Motor neuron (in vitro differentiated cells): ENCODE data around the gene C15orf62. TPM values are rescaled to one million over a fixed set of nuclear protein-coding genes. Genes with fewer than 3 reads are reported as not detected.
A peak's percentile ranks its signal among the peaks of the same experiment; 100 is the strongest.

ENCODE experiments used
- ATAC-seq, 8 experiments: fragments of 200-7000 bp; cut with Tn5 transposase; replicated peaks in 6 of 8; 2 replicates each; pipeline ENCODE4 v1.8.0; 2021; ENCODE audit warnings: mild to moderate bottlenecking in 8 of 8, moderate library complexity in 8 of 8
- H3K27ac ChIP-seq, 2 donors: fragments of 250-450 bp; sonication (Bioruptor Pico); 2 replicates each; pipeline ENCODE4 v1.9.0; 2021; ENCODE audit warnings: antibody characterized with exemption in 2 of 2, mild to moderate bottlenecking in 2 of 2, moderate library complexity in 1 of 2
- H3K4me1 ChIP-seq, 2 donors: fragments of 250-450 bp; sonication (Bioruptor Pico); replicated peaks in 1 of 2; 2 replicates each; pipeline ENCODE4 v1.6.1; 2021; ENCODE audit warnings: antibody characterized with exemption in 2 of 2, mild to moderate bottlenecking in 2 of 2, moderate library complexity in 1 of 2
- H3K4me3 ChIP-seq, 5 donors: fragments of 250-450 bp; sonication (Bioruptor Pico); 2 replicates each; pipeline ENCODE4 v1.9.0; 2021; ENCODE audit warnings: antibody characterized with exemption in 5 of 5, mild to moderate bottlenecking in 5 of 5, moderate library complexity in 4 of 5
- WGBS, 10 experiments: fragments of 450-650 bp; shearing (Covaris generic); methylation state at CpG; one replicate each; pipeline ENCODE4 v1.0.0; 2022; 5-methylcytosine and 5-hydroxymethylcytosine counted together
- in situ Hi-C, 9 experiments: fragments of 400-800 bp; cut with MboI; loops; one replicate each; pipeline ENCODE4 v1.15.0; 2021; ENCODE audit warnings: low sequenced_read_pairs in 9 of 9, low pct_unique_long_range_greater_than_20kb in 2 of 9; ENCODE audit not compliant: unreplicated experiment in 9 of 9
- total RNA-seq, 8 experiments: library from RNA; unstranded; fragments of 300-600 nt; gene quantifications; 2 replicates each; pipeline versions ENCODE4 v1.2.3 to v1.2.4, GENCODE V29; 2022

Gene C15orf62
- total RNA-seq, 8 experiments from 2014 or later, result 1.3 to 4.9 (median 1.7) TPM

- H3K27ac ChIP-seq, result peak within 1 kb of the TSS in 1 of 2 donors; percentile 2
- WGBS, 10 experiments, result 0 to 10% (median 8%) methylated on average over 3 to 18 of the region's 75 CpGs; no CpG with 5 or more reads in 5 of the 10 experiments
- peak within 1 kb of the TSS; percentile 32 to 46 (median 41) for H3K4me3 ChIP-seq
- ATAC-seq, result peak; percentile 66 to 86 (median 82)
- peaks cover 5 to 23% of the 10 kb centered on the region in 2 donors for H3K4me1 ChIP-seq
- in situ Hi-C loops, result no loop called here
These were observed 5.8 kb upstream of the C15orf62 start, which contains the start of gene GCHFR for GRCh38 chr15:40763801-40764628. Gene GCHFR (plus strand): TSS chr15:40764068. CDS start chr15:40764181, 113 bp downstream.

GRCh38 chr15:40764629-40765103 lies 5.1 kb upstream of the C15orf62 start:
- Histone ChIP-seq H3K4me3 (peak overlapping the region; percentile 32 to 46 (median 41)), H3K27ac (no peak overlapping the region), H3K4me1 (peaks cover 5 to 23% of the 10 kb centered on the region in 2 donors)
- ATAC-seq, result no peak
- 0 to 90% (median 58%) methylated on average over 1 to 6 of the region's 8 CpGs; no CpG with 5 or more reads in 3 of the 10 experiments for WGBS, 10 experiments
- in situ Hi-C loops, result no loop called here

GRCh38 chr15:40766194-40766815 lies 3.5 kb upstream of the C15orf62 start:
- no peak for ATAC-seq
- H3K4me1 ChIP-seq, result peaks cover 5 to 23% of the 10 kb centered on the region in 2 donors
- in situ Hi-C loops, result no loop called here
- H3K27ac ChIP-seq, result no peak overlapping the region
- whole genome bisulfite sequencing, 10 experiments, result 25 to 100% (median 64%) methylated on average over 1 to 3 of the region's 7 CpGs; no CpG with 5 or more reads in 2 of the 10 experiments
- no peak overlapping the region for H3K4me3 ChIP-seq

- H3K27ac ChIP-seq, result no peak overlapping the region
- in situ Hi-C loops, result no loop called here
- no peak overlapping the region for H3K4me3 ChIP-seq
- H3K4me1 ChIP-seq, result peaks cover 5 to 23% of the 10 kb centered on the region in 2 donors
- no peak for ATAC-seq
- 72 to 100% (median 83%) methylated on average over 1 to 14 of the region's 32 CpGs; no CpG with 5 or more reads in 4 of the 10 experiments for WGBS, 10 experiments
These were observed 2.6 kb upstream of the C15orf62 start for GRCh38 chr15:40766906-40767837.

- 76 to 100% (median 80%) methylated on average over 2 to 15 of the region's 29 CpGs; no CpG with 5 or more reads in 6 of the 10 experiments for WGBS, 10 experiments
- in situ Hi-C loops, result no loop called here
- no peak overlapping the region for H3K27ac ChIP-seq
- H3K4me1 ChIP-seq, result peaks cover 2 to 20% of the 10 kb centered on the region in 2 donors
- H3K4me3 ChIP-seq, result no peak overlapping the region
- no peak for ATAC-seq
These were observed 1.8 kb upstream of the C15orf62 start for GRCh38 chr15:40767838-40768500.

GRCh38 chr15:40768521-40769273 lies 1.1 kb upstream of the C15orf62 start:
- in situ Hi-C loops, result no loop called here
- WGBS, 10 experiments, result 72 to 100% (median 90%) methylated on average over 1 to 6 of the region's 21 CpGs; no CpG with 5 or more reads in 4 of the 10 experiments
- ATAC-seq, result peak in 1 of 8 experiments; percentile 12
- peaks cover 0 to 14% of the 10 kb centered on the region in 2 donors for H3K4me1 ChIP-seq
- H3K4me3 ChIP-seq, result no peak overlapping the region
- no peak overlapping the region for H3K27ac ChIP-seq

- H3K4me3 ChIP-seq, result no peak overlapping the region
- peaks cover 0 to 5% of the 10 kb centered on the region in 2 donors for H3K4me1 ChIP-seq
- no peak for ATAC-seq
- no peak overlapping the region for H3K27ac ChIP-seq
- 80 to 100% (median 86%) methylated on average over 1 to 2 of the region's 17 CpGs; no CpG with 5 or more reads in 7 of the 10 experiments for WGBS, 10 experiments
- in situ Hi-C loops, result no loop called here
These were observed 454 bp downstream of the C15orf62 start for GRCh38 chr15:40770147-40770721.

GRCh38 chr15:40771242-40771641 lies 1.5 kb downstream of the C15orf62 start:
- H3K27ac ChIP-seq, result no peak overlapping the region
- 80 to 100% (median 94%) methylated on average over 2 to 3 of the region's 5 CpGs; no CpG with 5 or more reads in 6 of the 10 experiments for WGBS, 10 experiments
- no peaks in the 10 kb centered on the region for H3K4me1 ChIP-seq
- in situ Hi-C loops, result no loop called here
- no peak for ATAC-seq
- H3K4me3 ChIP-seq, result no peak overlapping the region

- WGBS, 10 experiments, result 50 to 100% (median 93%) methylated on average over 1 to 3 of the region's 13 CpGs; no CpG with 5 or more reads in 6 of the 10 experiments
- H3K27ac ChIP-seq, result no peak overlapping the region
- H3K4me3 ChIP-seq, result no peak overlapping the region
- ATAC-seq, result no peak
- in situ Hi-C loops, result no loop called here
- H3K4me1 ChIP-seq, result no peaks in the 10 kb centered on the region
These were observed 2.2 kb downstream of the C15orf62 start for GRCh38 chr15:40772014-40772413.

GRCh38 chr15:40773496-40773895 lies 3.7 kb downstream of the C15orf62 start:
- 89 to 100% (median 94%) methylated on average over 1 to 2 of the region's 8 CpGs; no CpG with 5 or more reads in 6 of the 10 experiments for WGBS, 10 experiments
- no peak for ATAC-seq
- Histone ChIP-seq H3K4me1 (no peaks in the 10 kb centered on the region), H3K4me3 (no peak overlapping the region), H3K27ac (no peak overlapping the region)
- in situ Hi-C loops, result no loop called here

- no peak for ATAC-seq
- 50 to 100% (median 94%) methylated on average over 1 to 5 of the region's 6 CpGs; no CpG with 5 or more reads in 7 of the 10 experiments for WGBS, 10 experiments
- no peak overlapping the region for H3K4me3 ChIP-seq
- H3K4me1 ChIP-seq, result no peaks in the 10 kb centered on the region
- no peak overlapping the region for H3K27ac ChIP-seq
- in situ Hi-C loops, result no loop called here
These were observed 4.1 kb downstream of the C15orf62 start for GRCh38 chr15:40773902-40774301.
